ENCODE measurements around the gene RAB12. TPM values are rescaled to one million over a fixed set of nuclear protein-coding genes. Genes with fewer than 3 reads are reported as not detected.
A peak's percentile ranks its signal among the peaks of the same experiment; 100 is the strongest.

Gene RAB12
- total and polyA plus RNA-seq, 2 of the 8 experiments (the other 6 are each of a cell fraction or from before 2014, with no cell fraction given): 19.7 to 45.9 TPM

GRCh38 chr18:8615397-8616027 lies 6.3 kb downstream of the RAB12 start:
- peaks cover 8 to 37% (median 17%) of the 10 kb centered on the region in 4 experiments for H3K4me1 ChIP-seq (replicated peaks in 1 of 4; ENCODE audit: control insufficient read depth in 3 of 4, insufficient read depth in 4 of 4, low read length in 3 of 4)
- H4K8ac ChIP-seq (ENCODE audit: extremely low read depth, insufficient read depth, low read length): no peak overlapping the region
- H3K27ac ChIP-seq (ENCODE audit: low read depth, low read length): no peak overlapping the region
- POLR2A ChIA-PET (ENCODE audit: partially characterized antibody): interaction anchor here (2.0 to 3.1 kb wide), 2 partner anchors 15 to 25 kb away, joined by 7 to 8 read pairs; no protein-coding TSS in a partner anchor
- peak overlapping the region in 1 of 4 experiments; percentile 16; a peak in 1 of 8 replicates for H3K4me3 ChIP-seq (ENCODE audit: extremely low read depth in 1 of 4, insufficient read depth in 2 of 4, low read depth in 3 of 4, low read length in 4 of 4)
- H2AFZ ChIP-seq (ENCODE audit: low read length): no peak overlapping the region
- CTCF ChIA-PET (ENCODE audit: partially characterized antibody): interaction anchor here (0.9 to 1.8 kb wide), 4 partner anchors 10 to 372 kb away, joined by 3 to 5 read pairs (median 3); no protein-coding TSS in a partner anchor
- FAIRE-seq: no peak
- H3K14ac ChIP-seq (ENCODE audit: insufficient read length): no peak overlapping the region
- peaks cover 12% of the 10 kb centered on the region for H3K79me1 ChIP-seq (ENCODE audit: low read depth, low read length)
- H3K56ac ChIP-seq (replicated peaks; ENCODE audit: insufficient read length, low read depth, low read length): no peak overlapping the region
- H3K27me3 ChIP-seq (replicated peaks in 1 of 4; ENCODE audit: control insufficient read depth in 3 of 4, extremely low read depth in 1 of 4, insufficient read depth in 3 of 4, low read length in 3 of 4): no peaks in the 10 kb centered on the region
- H2BK15ac ChIP-seq (ENCODE audit: low read length): no peak overlapping the region
- no peak overlapping the region for H3K9ac ChIP-seq (replicated peaks in 1 of 4; ENCODE audit: extremely low read depth in 1 of 4, low read depth in 3 of 4, low read length in 3 of 4)
- no peak overlapping the region for H3K18ac ChIP-seq (ENCODE audit: extremely low read depth, low read length)
- H3K79me2 ChIP-seq (ENCODE audit: control insufficient read depth in 1 of 2, insufficient read depth in 2 of 2, low read length in 2 of 2): peaks cover 58 to 100% of the 10 kb centered on the region in 2 experiments
- no peak overlapping the region for H3K23ac ChIP-seq (ENCODE audit: insufficient read length)
- H2BK20ac ChIP-seq (ENCODE audit: low read length): no peak overlapping the region
- H3K9me3 ChIP-seq (ENCODE audit: insufficient read depth in 2 of 2, low read depth in 1 of 2, low read length in 1 of 2): no peaks in the 10 kb centered on the region
- DNase-seq (ENCODE audit: low read depth in 1 of 2, low spot score in 2 of 2): no peak
- H4K20me1 ChIP-seq (replicated peaks in 1 of 2; ENCODE audit: control insufficient read depth in 1 of 2, insufficient read depth in 2 of 2, low read length in 2 of 2): peaks cover 17 to 24% of the 10 kb centered on the region in 2 experiments
- peaks cover 0 to 8% (median 2%) of the 10 kb centered on the region in 4 experiments; a peak in 3 of 8 replicates for H3K36me3 ChIP-seq (ENCODE audit: control insufficient read depth in 2 of 4, insufficient read depth in 4 of 4, low read length in 3 of 4)
- H4K91ac ChIP-seq (replicated peaks; ENCODE audit: insufficient read length, low read length): no peak overlapping the region
- no peaks in the 10 kb centered on the region for H3K23me2 ChIP-seq (ENCODE audit: low read depth, low read length)
- H3K4me2 ChIP-seq (ENCODE audit: insufficient read depth in 1 of 2, low read depth in 2 of 2, low read length in 2 of 2): peak overlapping the region; percentile 5 to 30; a peak in 2 of 4 replicates
- H2AK5ac ChIP-seq (ENCODE audit: low read depth, low read length): no peak overlapping the region; the same call in 1 of the 2 replicates
- no peak overlapping the region for H2BK12ac ChIP-seq (ENCODE audit: low read depth, low read length)
- H2BK5ac ChIP-seq (ENCODE audit: low read depth, low read length): 0 out of 2 replicates have a peak overlapping the region, but pooled peaks have one; percentile 35
- 52% methylated on average over 4 of the region's 4 CpGs; no CpG with 5 or more reads in 1 of the 2 experiments for WGBS, 2 experiments (ENCODE audit: extremely low coverage in 1 of 2, insufficient coverage in 1 of 2, insufficient read length in 1 of 2, insufficient replicate concordance in 2 of 2, low coverage in 1 of 2, low lambda C conversion rate in 2 of 2, missing lambda C conversion rate in 1 of 2)
- H4K5ac ChIP-seq (ENCODE audit: insufficient read length, low read depth, low read length): no peak overlapping the region
- H2BK120ac ChIP-seq (replicated peaks; ENCODE audit: low read depth, low read length): no peak overlapping the region
- H3K4ac ChIP-seq (replicated peaks; ENCODE audit: insufficient read length, low read depth, low read length): no peak overlapping the region
- TF ChIP-seq MAFK (IDR thresholded peaks at IDR 0.05; ENCODE audit: low read depth, low read length): peak; percentile 43; the same call in 1 of the 2 replicates
- TF ChIP-seq RFX5 (IDR thresholded peaks at IDR 0.05; ENCODE audit: borderline replicate concordance, low read depth, low read length): no peak
